ENCODE data around the gene SEMA3C.

DNA sequence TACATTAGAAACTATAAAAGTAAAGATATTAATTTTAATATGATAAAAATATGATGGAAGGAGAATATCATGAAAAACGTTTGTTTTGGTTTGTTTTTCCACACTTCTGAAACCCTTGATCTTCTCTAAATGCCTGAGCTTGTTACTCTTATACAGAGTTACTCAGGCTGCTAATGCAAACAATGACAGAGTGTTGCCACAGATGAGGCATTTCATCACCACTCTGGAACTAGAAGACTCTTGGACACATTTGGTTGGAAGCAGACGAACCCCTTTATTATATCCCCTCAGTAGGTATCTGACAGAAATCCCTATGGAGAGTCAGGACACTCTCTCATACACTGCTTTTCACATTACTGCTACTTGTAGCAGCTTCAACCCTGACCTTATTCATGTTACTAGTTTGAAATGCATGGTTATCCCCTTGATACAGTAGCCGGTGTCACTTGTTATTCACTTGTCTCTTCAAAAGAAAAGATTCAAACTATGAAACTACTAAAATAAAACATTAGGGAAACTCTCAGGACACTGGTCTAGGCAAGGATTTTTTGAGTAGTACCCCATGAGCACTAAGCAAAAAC lies 66.9 kb downstream of the SEMA3C start:
- TF ChIP-seq, protein P1, sequence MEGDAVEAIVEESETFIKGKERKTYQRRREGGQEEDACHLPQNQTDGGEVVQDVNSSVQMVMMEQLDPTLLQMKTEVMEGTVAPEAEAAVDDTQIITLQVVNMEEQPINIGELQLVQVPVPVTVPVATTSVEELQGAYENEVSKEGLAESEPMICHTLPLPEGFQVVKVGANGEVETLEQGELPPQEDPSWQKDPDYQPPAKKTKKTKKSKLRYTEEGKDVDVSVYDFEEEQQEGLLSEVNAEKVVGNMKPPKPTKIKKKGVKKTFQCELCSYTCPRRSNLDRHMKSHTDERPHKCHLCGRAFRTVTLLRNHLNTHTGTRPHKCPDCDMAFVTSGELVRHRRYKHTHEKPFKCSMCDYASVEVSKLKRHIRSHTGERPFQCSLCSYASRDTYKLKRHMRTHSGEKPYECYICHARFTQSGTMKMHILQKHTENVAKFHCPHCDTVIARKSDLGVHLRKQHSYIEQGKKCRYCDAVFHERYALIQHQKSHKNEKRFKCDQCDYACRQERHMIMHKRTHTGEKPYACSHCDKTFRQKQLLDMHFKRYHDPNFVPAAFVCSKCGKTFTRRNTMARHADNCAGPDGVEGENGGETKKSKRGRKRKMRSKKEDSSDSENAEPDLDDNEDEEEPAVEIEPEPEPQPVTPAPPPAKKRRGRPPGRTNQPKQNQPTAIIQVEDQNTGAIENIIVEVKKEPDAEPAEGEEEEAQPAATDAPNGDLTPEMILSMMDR (IDR thresholded peaks at IDR 0.05 in 8 of 11, conservative IDR thresholded peaks at IDR 0.05 in 3 of 11), result no peak
- TF ChIP-seq POLR2A (IDR thresholded peaks at IDR 0.05), result no peak

Data from spleen (tissue), 7 donors.